HG03354 (cell line): ENCODE measurements around the gene TCHHL1.

Experiments used
- ATAC-seq: cut with Tn5 transposase; IDR thresholded peaks from one replicate; pipeline ENCODE4 v1.9.1; 2021; ENCODE audit warnings: mild to moderate bottlenecking; ENCODE audit not compliant: unreplicated experiment, poor library complexity, severe bottlenecking

TCHHL1 gene

GRCh38 chr1:152043870-152044269 lies 45.0 kb downstream of the TCHHL1 start:
- ATAC-seq: no peak

- ATAC-seq: no peak
These were observed 46.8 kb downstream of the TCHHL1 start for GRCh38 chr1:152042030-152042429.

GRCh38 chr1:152039886-152040285 lies 49.0 kb downstream of the TCHHL1 start:
- no peak for ATAC-seq

GRCh38 chr1:152039461-152039860 lies 49.4 kb downstream of the TCHHL1 start:
- no peak for ATAC-seq

- ATAC-seq: no peak
These were observed 50.0 kb downstream of the TCHHL1 start for GRCh38 chr1:152038871-152039270.

- ATAC-seq: peak; percentile 43
These were observed 52.3 kb downstream of the TCHHL1 start, which contains the start of gene S100A11 for GRCh38 chr1:152036267-152037216. S100A11 (minus strand) TSS chr1:152037004; CDS start chr1:152036915, 89 bp downstream.

GRCh38 chr1:152035539-152036266 lies 53.2 kb downstream of the TCHHL1 start:
- ATAC-seq: no peak

GRCh38 chr1:152034654-152035538 lies 54.0 kb downstream of the TCHHL1 start:
- ATAC-seq: peak; percentile 59

GRCh38 chr1:152034324-152034653 lies 54.6 kb downstream of the TCHHL1 start:
- ATAC-seq: peak; percentile 9
